ENCODE data around the gene NAP1L4.
A peak's percentile ranks its signal among the peaks of the same experiment; 100 is the strongest.

NAP1L4 gene

GRCh38 chr11:2989006-2989405 is 3.1 kb downstream of the NAP1L4 start:
- H3K9ac ChIP-seq (ENCODE audit: low read depth, low read length): peak overlapping the region; percentile 47

DNA sequence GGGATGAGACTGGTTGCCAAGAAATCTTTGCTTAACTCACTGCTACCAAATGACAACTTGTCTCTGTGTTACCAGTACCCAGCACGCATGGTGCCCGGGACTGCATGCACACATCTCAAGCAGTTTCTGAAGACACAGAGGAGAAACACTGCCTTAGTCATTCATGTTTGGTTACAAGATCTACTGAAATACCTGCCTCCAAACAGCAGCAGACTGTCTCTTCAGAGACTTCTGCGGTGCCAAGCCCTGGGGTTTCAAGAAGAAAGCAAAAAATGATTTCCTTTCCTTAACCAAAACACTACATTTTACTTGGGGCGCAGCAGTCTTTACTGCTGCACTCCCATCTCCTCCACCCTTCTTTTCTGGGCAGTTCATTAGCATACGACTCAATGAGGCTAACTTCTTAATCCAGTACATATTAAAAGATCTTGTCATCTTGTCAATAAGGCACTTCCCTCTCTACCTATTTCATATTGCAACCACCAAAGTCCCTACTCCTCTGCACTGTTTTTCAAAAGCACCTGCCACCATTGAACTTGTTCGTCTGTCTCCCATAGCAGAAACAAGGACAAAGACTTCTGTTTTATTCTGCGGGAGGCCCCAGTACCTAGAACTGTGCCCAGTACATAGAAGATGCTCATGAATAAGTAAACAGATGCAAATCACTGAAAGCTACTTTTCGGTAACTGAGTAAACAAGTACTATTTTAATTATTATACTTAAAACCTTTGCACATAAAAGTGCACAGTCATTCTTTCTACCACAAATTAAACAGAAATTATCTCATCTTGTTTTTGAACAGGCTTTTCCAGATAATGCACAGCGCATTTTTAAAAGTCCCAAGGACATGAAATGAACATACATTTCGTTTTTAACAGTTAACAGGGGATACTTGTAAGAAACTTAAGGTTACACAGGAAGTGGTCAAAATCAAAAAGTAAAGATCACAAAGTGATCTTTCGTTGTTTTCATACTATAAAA is 4.0 kb downstream of the NAP1L4 start:
- peak overlapping the region; percentile 47 for H3K9ac ChIP-seq (ENCODE audit: low read depth, low read length)
- no peaks in the 10 kb centered on the region for H3K27me3 ChIP-seq (ENCODE audit: control insufficient read depth, insufficient read depth, low read length)
- peaks cover 25% of the 10 kb centered on the region for H3K4me1 ChIP-seq (ENCODE audit: control insufficient read depth, insufficient read depth, low read length)
- H3K4me3 ChIP-seq (ENCODE audit: low read depth, low read length): no peak overlapping the region
- H3K36me3 ChIP-seq (ENCODE audit: control insufficient read depth, insufficient read depth, low read length): no peaks in the 10 kb centered on the region
- H3K9me3 ChIP-seq (ENCODE audit: control insufficient read depth, insufficient read depth, low read length): no peaks in the 10 kb centered on the region

More at GRCh38 chr11:2989006-2989405, 3.1 kb downstream of the NAP1L4 start:
- no peaks in the 10 kb centered on the region for H3K9me3 ChIP-seq (ENCODE audit: control insufficient read depth, insufficient read depth, low read length)
- H3K4me3 ChIP-seq (ENCODE audit: low read depth, low read length): peak overlapping the region; percentile 82
- peaks cover 26% of the 10 kb centered on the region for H3K4me1 ChIP-seq (ENCODE audit: control insufficient read depth, insufficient read depth, low read length)
- H3K36me3 ChIP-seq (ENCODE audit: control insufficient read depth, insufficient read depth, low read length): no peaks in the 10 kb centered on the region
- no peaks in the 10 kb centered on the region for H3K27me3 ChIP-seq (ENCODE audit: control insufficient read depth, insufficient read depth, low read length)

DNA sequence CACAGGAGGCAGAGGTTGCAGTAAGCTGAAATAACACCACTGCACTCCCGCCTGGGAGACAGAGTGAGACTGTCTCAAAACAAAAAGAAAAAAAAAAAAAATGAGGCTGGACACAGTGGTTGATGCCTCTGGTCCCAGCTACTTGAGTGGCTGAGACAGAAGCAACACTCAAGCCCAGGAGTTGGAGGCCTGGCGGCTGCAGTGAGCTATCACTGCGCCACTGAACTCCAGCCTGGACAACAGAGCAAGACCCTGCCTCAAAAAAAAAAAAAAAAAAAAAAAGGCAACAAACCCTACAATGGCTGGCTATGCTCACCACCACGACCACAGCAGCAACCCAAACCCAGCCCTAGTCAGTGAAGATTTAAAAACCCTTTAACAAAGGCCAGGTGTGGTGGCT is 8.2 kb downstream of the NAP1L4 start:
- H3K9me3 ChIP-seq (ENCODE audit: control insufficient read depth, insufficient read depth, low read length): no peaks in the 10 kb centered on the region
- H3K4me1 ChIP-seq (ENCODE audit: control insufficient read depth, insufficient read depth, low read length): peaks cover 12% of the 10 kb centered on the region
- no peak overlapping the region for H3K9ac ChIP-seq (ENCODE audit: low read depth, low read length)
- no peaks in the 10 kb centered on the region for H3K36me3 ChIP-seq (ENCODE audit: control insufficient read depth, insufficient read depth, low read length)
- H3K4me3 ChIP-seq (ENCODE audit: low read depth, low read length): no peak overlapping the region
- no peaks in the 10 kb centered on the region for H3K27me3 ChIP-seq (ENCODE audit: control insufficient read depth, insufficient read depth, low read length)

DNA sequence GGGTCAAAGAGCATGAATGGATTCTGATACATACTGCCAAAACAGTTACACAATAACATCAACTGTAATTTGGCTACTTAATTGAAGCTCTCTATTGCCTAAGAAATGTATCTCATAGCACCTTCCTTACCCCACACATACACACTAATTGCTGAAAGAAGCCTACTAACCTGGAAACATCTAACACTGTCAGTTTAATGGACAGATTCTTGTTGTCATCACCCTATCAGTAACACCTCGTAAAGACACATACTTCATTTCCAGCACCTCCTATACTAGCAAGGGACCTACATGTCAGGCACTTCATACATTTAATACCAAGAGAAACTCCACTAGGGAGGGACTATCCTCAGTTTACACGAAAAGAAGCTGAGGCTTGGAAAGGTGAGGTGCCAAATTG is 9.9 kb downstream of the NAP1L4 start:
- no peak overlapping the region for H3K9ac ChIP-seq (ENCODE audit: low read depth, low read length)
- no peaks in the 10 kb centered on the region for H3K27me3 ChIP-seq (ENCODE audit: control insufficient read depth, insufficient read depth, low read length)
- H3K4me1 ChIP-seq (ENCODE audit: control insufficient read depth, insufficient read depth, low read length): no peaks in the 10 kb centered on the region
- H3K36me3 ChIP-seq (ENCODE audit: control insufficient read depth, insufficient read depth, low read length): peaks cover 8% of the 10 kb centered on the region
- no peak overlapping the region for H3K4me3 ChIP-seq (ENCODE audit: low read depth, low read length)
- no peaks in the 10 kb centered on the region for H3K9me3 ChIP-seq (ENCODE audit: control insufficient read depth, insufficient read depth, low read length)

DNA sequence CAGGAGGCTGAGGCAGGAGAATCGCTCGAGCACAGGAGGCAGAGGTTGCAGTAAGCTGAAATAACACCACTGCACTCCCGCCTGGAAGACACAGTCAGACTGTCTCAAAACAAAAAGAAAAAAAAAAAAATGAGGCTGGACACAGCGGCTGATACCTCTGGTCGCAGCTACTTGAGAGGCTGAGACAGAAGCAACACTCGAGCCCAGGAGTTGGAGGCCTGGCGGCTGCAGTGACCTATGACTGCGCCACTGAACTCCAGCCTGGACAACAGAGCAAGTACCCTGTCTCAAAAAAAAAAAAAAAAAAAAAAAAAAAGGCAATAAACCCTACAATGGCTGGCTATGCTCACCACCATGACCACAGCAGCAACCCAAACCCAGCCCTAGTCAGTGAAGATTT is 11.0 kb downstream of the NAP1L4 start:
- H3K27me3 ChIP-seq (ENCODE audit: control insufficient read depth, insufficient read depth, low read length): no peaks in the 10 kb centered on the region
- no peaks in the 10 kb centered on the region for H3K4me1 ChIP-seq (ENCODE audit: control insufficient read depth, insufficient read depth, low read length)
- H3K4me3 ChIP-seq (ENCODE audit: low read depth, low read length): no peak overlapping the region
- H3K9ac ChIP-seq (ENCODE audit: low read depth, low read length): no peak overlapping the region
- peaks cover 19% of the 10 kb centered on the region for H3K36me3 ChIP-seq (ENCODE audit: control insufficient read depth, insufficient read depth, low read length)
- no peaks in the 10 kb centered on the region for H3K9me3 ChIP-seq (ENCODE audit: control insufficient read depth, insufficient read depth, low read length)

DNA sequence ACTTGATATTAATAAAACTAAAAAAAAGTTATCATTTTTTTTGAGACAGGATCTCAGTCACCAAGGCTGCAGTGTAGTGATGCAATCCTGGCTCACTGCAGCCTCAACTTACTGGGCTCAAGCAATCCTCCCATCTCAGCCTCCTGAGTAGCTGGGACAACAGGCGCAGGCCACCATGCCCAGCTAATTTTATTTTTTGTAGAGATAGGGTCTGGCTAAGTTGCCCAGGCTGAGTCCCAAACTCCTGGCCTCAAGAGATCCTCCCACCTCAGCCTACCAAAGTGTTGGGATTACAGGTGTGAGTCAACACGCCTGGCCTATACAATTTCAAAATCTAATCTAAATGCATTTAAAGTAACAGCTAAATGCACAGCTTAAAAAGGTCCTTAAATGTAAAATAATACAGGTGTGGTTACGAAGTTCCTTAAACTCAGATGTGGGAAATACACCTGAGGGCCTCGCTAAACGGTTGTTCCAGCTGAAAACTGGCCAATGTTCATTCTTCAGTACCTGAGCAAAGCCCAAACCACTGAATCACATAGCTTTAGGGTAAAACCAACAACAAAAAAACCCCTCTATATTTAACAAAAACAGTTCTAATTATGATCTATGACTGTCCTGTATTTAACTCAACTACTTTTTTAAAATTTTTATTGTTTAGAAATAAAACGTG is 11.8 kb downstream of the NAP1L4 start:
- no peak overlapping the region for H3K9ac ChIP-seq (ENCODE audit: low read depth, low read length)
- H3K4me3 ChIP-seq (ENCODE audit: low read depth, low read length): no peak overlapping the region
- peaks cover 23% of the 10 kb centered on the region for H3K36me3 ChIP-seq (ENCODE audit: control insufficient read depth, insufficient read depth, low read length)
- H3K27me3 ChIP-seq (ENCODE audit: control insufficient read depth, insufficient read depth, low read length): no peaks in the 10 kb centered on the region
- H3K9me3 ChIP-seq (ENCODE audit: control insufficient read depth, insufficient read depth, low read length): no peaks in the 10 kb centered on the region
- H3K4me1 ChIP-seq (ENCODE audit: control insufficient read depth, insufficient read depth, low read length): no peaks in the 10 kb centered on the region

DNA sequence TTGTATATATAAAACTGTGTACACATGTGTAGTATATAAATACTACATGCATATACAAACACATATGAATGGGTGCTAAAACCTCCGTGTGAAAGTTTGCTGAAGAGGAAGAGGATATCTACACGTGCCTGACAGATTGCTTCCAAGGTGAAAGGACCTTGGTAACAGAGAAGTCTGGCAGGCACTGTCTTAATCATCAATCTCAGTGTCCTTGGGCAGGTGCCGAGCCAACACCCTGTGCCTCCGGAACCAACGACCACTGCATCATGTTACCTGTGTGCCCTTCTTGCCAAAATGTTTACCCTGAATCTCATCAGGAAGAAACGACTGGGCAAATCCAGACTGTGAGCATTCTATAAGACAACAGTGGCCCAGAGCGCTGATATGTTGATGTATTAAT is 15.0 kb downstream of the NAP1L4 start:
- no peaks in the 10 kb centered on the region for H3K4me1 ChIP-seq (ENCODE audit: control insufficient read depth, insufficient read depth, low read length)
- H3K27me3 ChIP-seq (ENCODE audit: control insufficient read depth, insufficient read depth, low read length): no peaks in the 10 kb centered on the region
- H3K9me3 ChIP-seq (ENCODE audit: control insufficient read depth, insufficient read depth, low read length): no peaks in the 10 kb centered on the region
- peaks cover 27% of the 10 kb centered on the region for H3K36me3 ChIP-seq (ENCODE audit: control insufficient read depth, insufficient read depth, low read length)
- no peak overlapping the region for H3K9ac ChIP-seq (ENCODE audit: low read depth, low read length)
- H3K4me3 ChIP-seq (ENCODE audit: low read depth, low read length): no peak overlapping the region

GRCh38 chr11:2976294-2977063 is 15.7 kb downstream of the NAP1L4 start:
- Histone ChIP-seq H3K9me3 (ENCODE audit: control insufficient read depth, insufficient read depth, low read length) (no peaks in the 10 kb centered on the region), H3K36me3 (ENCODE audit: control insufficient read depth, insufficient read depth, low read length) (peaks cover 33% of the 10 kb centered on the region), H3K4me1 (ENCODE audit: control insufficient read depth, insufficient read depth, low read length) (no peaks in the 10 kb centered on the region), H3K9ac (ENCODE audit: low read depth, low read length) (no peak overlapping the region), H3K27me3 (ENCODE audit: control insufficient read depth, insufficient read depth, low read length) (no peaks in the 10 kb centered on the region), H3K4me3 (ENCODE audit: low read depth, low read length) (no peak overlapping the region)

- peaks cover 41% of the 10 kb centered on the region for H3K36me3 ChIP-seq (ENCODE audit: control insufficient read depth, insufficient read depth, low read length)
- no peak overlapping the region for H3K4me3 ChIP-seq (ENCODE audit: low read depth, low read length)
Observed at GRCh38 chr11:2975594-2975993, 16.5 kb downstream of the NAP1L4 start.

DNA sequence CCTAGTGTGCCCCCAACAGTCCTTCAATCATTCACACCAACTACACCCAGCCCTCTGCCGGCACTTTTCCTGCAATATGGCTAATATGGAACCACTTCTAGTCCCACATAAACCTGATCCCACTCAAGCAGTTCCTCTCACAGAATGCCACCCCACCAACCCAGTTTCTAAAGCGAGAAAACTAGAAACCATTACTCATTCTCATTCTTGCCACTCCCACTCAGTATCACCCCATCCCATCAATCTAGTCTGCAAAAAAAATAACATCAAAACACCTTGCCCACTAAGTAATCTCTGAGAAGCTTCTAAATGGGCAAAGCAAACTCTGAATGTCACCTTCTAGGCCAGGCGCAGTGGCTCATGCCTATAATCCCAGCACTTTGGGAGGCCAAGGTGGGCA is 17.9 kb downstream of the NAP1L4 start:
- no peaks in the 10 kb centered on the region for H3K4me1 ChIP-seq (ENCODE audit: control insufficient read depth, insufficient read depth, low read length)
- no peak overlapping the region for H3K4me3 ChIP-seq (ENCODE audit: low read depth, low read length)
- H3K36me3 ChIP-seq (ENCODE audit: control insufficient read depth, insufficient read depth, low read length): peaks cover 53% of the 10 kb centered on the region
- no peaks in the 10 kb centered on the region for H3K27me3 ChIP-seq (ENCODE audit: control insufficient read depth, insufficient read depth, low read length)
- H3K9me3 ChIP-seq (ENCODE audit: control insufficient read depth, insufficient read depth, low read length): no peaks in the 10 kb centered on the region
- no peak overlapping the region for H3K9ac ChIP-seq (ENCODE audit: low read depth, low read length)

More at GRCh38 chr11:2975594-2975993, 16.5 kb downstream of the NAP1L4 start:
- H3K9ac ChIP-seq (ENCODE audit: low read depth, low read length): no peak overlapping the region
- no peaks in the 10 kb centered on the region for H3K9me3 ChIP-seq (ENCODE audit: control insufficient read depth, insufficient read depth, low read length)
- no peaks in the 10 kb centered on the region for H3K4me1 ChIP-seq (ENCODE audit: control insufficient read depth, insufficient read depth, low read length)
- no peaks in the 10 kb centered on the region for H3K27me3 ChIP-seq (ENCODE audit: control insufficient read depth, insufficient read depth, low read length)

GRCh38 chr11:2968341-2968900 is 23.7 kb downstream of the NAP1L4 start:
- peaks cover 65% of the 10 kb centered on the region for H3K36me3 ChIP-seq (ENCODE audit: control insufficient read depth, insufficient read depth, low read length)
- no peaks in the 10 kb centered on the region for H3K9me3 ChIP-seq (ENCODE audit: control insufficient read depth, insufficient read depth, low read length)
- H3K4me1 ChIP-seq (ENCODE audit: control insufficient read depth, insufficient read depth, low read length): no peaks in the 10 kb centered on the region
- no peaks in the 10 kb centered on the region for H3K27me3 ChIP-seq (ENCODE audit: control insufficient read depth, insufficient read depth, low read length)
- no peak overlapping the region for H3K9ac ChIP-seq (ENCODE audit: low read depth, low read length)
- H3K4me3 ChIP-seq (ENCODE audit: low read depth, low read length): no peak overlapping the region

Measured in iPS-15b (cell line).